Measurements from ENCODE around the gene TMEM179B.
A peak's percentile ranks its signal among the peaks of the same experiment; 100 is the strongest.

TMEM179B gene

GRCh38 chr11:62805076-62805892 is 18.1 kb downstream of the TMEM179B start, which contains the start of gene NXF1:
Gene NXF1 (minus strand): TSS chr11:62805440. CDS start chr11:62805356, 84 bp downstream.
- peak; percentile 88 for ATAC-seq

GRCh38 chr11:62805961-62806441 is 18.8 kb downstream of the TMEM179B start:
- TF ChIP-seq ZC3H10 (CRISPR knock-in tag; IDR thresholded peaks at IDR 0.05) (no peak), SNAI2 (CRISPR knock-in tag; IDR thresholded peaks at IDR 0.05) (no peak), TOX (CRISPR knock-in tag; IDR thresholded peaks at IDR 0.05; ENCODE audit: borderline replicate concordance) (no peak), PATZ1 (CRISPR knock-in tag; IDR thresholded peaks at IDR 0.05; ENCODE audit: borderline replicate concordance) (no peak), CREB5 (CRISPR knock-in tag; IDR thresholded peaks at IDR 0.05; ENCODE audit: low read depth) (no peak)
- ATAC-seq = peak; percentile 2; the same call in 2 of the 3 replicates

More at GRCh38 chr11:62805076-62805892, 18.1 kb downstream of the TMEM179B start, which contains the start of gene NXF1:
- peak; percentile 66; the same call in 1 of the 2 replicates for TF ChIP-seq RARB (CRISPR knock-in tag; IDR thresholded peaks at IDR 0.05)
- no peak for TF ChIP-seq ZC3H10 (CRISPR knock-in tag; IDR thresholded peaks at IDR 0.05)
- no peak for TF ChIP-seq CSDC2 (CRISPR knock-in tag; IDR thresholded peaks at IDR 0.05)
- TF ChIP-seq PATZ1 (CRISPR knock-in tag; IDR thresholded peaks at IDR 0.05; ENCODE audit: borderline replicate concordance) = 0 out of 2 replicates have a peak, but pooled peaks have one; percentile 45
- TF ChIP-seq GLIS3 (CRISPR knock-in tag; IDR thresholded peaks at IDR 0.05) = peak; percentile 75
- peak; percentile 14; the same call in 1 of the 2 replicates for TF ChIP-seq ZNF70 (CRISPR knock-in tag; IDR thresholded peaks at IDR 0.05)
- TF ChIP-seq TOX (CRISPR knock-in tag; IDR thresholded peaks at IDR 0.05; ENCODE audit: borderline replicate concordance) = peak; percentile 49; the same call in 1 of the 2 replicates

GRCh38 chr11:62806611-62807121 is 19.5 kb downstream of the TMEM179B start:
- no peak for TF ChIP-seq ZFP30 (CRISPR knock-in tag; IDR thresholded peaks at IDR 0.05)
- no peak for ATAC-seq

- TF ChIP-seq TSHZ2 (CRISPR knock-in tag; IDR thresholded peaks at IDR 0.05) (no peak), ZFP3 (CRISPR knock-in tag; IDR thresholded peaks at IDR 0.05) (no peak), ARNTL (CRISPR knock-in tag; IDR thresholded peaks at IDR 0.05; ENCODE audit: borderline replicate concordance, low read depth) (no peak), PPARA (CRISPR knock-in tag; IDR thresholded peaks at IDR 0.05; ENCODE audit: borderline replicate concordance) (no peak)
- no peak for ATAC-seq
These were observed 23.5 kb downstream of the TMEM179B start for GRCh38 chr11:62810748-62811147.

GRCh38 chr11:62811659-62812058 is 24.5 kb downstream of the TMEM179B start:
- peak; percentile 19; the same call in 1 of the 3 replicates for ATAC-seq
- TF ChIP-seq ZNF8 (CRISPR knock-in tag; IDR thresholded peaks at IDR 0.05) = no peak
- no peak for TF ChIP-seq CREB5 (CRISPR knock-in tag; IDR thresholded peaks at IDR 0.05; ENCODE audit: low read depth)
- no peak for TF ChIP-seq ESRRG (CRISPR knock-in tag; IDR thresholded peaks at IDR 0.05)
- no peak for TF ChIP-seq PATZ1 (CRISPR knock-in tag; IDR thresholded peaks at IDR 0.05; ENCODE audit: borderline replicate concordance)
- no peak for TF ChIP-seq ZFP30 (CRISPR knock-in tag; IDR thresholded peaks at IDR 0.05)
- TF ChIP-seq POU6F1 (CRISPR knock-in tag; IDR thresholded peaks at IDR 0.05; ENCODE audit: borderline replicate concordance, low read depth) = no peak
- TF ChIP-seq ZC3H10 (CRISPR knock-in tag; IDR thresholded peaks at IDR 0.05) = no peak
- TF ChIP-seq ZNF565 (CRISPR knock-in tag; conservative IDR thresholded peaks at IDR 0.05; ENCODE audit: low read depth) = no peak
- no peak for TF ChIP-seq ZNF70 (CRISPR knock-in tag; IDR thresholded peaks at IDR 0.05)
- no peak for TF ChIP-seq SNAI2 (CRISPR knock-in tag; IDR thresholded peaks at IDR 0.05)
- TF ChIP-seq PPARA (CRISPR knock-in tag; IDR thresholded peaks at IDR 0.05; ENCODE audit: borderline replicate concordance) = no peak

Measured in SK-N-SH treated with all-trans-retinoic acid at 6 μM for 48 hours (cell line).